Measurements from ENCODE around the gene KRT34.

Gene KRT34

DNA sequence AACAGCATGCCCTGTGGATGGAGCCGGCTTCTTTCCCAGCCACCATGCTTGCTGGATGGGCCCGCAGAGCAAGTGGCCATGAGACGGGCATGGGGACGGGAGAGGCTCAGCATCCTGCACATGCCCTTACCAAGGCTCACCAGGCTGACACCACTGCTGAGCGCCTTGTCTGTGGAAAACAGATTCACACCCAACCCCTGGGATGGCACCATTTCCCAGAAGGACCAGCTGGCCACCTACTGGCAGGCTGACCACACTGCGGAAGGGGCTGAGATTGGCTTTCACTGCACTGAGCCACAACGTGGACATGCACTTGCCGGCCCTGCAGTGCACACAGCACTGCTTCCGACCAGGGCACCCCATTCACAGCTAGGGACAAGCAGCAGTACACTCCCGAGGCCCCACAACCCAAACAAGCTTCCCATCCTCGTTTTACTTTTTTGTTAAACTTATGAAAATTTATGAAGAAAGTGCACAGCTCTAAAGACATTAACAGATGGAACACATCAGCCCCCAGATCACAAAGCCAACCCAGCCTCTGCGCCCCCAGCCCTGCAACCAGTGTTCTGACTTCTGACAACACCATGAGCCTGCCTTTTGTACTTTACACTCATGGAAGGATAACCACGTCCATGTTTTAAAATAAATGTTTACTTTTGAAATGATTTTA lies 52.7 kb downstream of the KRT34 start:
- no peak for DNase-seq

DNA sequence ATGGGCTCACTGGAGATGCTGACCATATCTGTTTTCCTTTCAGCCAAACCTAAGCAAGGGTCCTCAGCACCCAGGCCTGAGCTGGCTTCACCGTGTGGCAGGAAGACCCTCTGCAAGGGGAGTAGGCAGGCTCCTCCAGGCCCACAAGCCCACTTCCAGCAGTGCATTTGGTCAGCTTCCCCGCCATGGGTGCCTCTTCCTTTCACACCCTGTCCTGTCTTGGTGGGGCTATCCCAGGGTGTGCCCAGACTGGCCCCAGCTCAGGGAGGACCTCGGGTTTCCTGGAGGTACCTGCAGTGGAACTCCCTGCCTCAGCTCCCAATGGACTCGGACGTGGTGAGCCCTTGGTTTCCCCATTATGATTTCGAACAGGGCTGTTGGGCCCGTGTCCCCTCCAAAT lies 53.9 kb downstream of the KRT34 start:
- no peak for DNase-seq

Measured in activated gamma-delta T cell treated with Interleukin-2 at 50 U/mL for 16 hours (primary cell).